Measurements from ENCODE around the gene CUEDC1.

DNA sequence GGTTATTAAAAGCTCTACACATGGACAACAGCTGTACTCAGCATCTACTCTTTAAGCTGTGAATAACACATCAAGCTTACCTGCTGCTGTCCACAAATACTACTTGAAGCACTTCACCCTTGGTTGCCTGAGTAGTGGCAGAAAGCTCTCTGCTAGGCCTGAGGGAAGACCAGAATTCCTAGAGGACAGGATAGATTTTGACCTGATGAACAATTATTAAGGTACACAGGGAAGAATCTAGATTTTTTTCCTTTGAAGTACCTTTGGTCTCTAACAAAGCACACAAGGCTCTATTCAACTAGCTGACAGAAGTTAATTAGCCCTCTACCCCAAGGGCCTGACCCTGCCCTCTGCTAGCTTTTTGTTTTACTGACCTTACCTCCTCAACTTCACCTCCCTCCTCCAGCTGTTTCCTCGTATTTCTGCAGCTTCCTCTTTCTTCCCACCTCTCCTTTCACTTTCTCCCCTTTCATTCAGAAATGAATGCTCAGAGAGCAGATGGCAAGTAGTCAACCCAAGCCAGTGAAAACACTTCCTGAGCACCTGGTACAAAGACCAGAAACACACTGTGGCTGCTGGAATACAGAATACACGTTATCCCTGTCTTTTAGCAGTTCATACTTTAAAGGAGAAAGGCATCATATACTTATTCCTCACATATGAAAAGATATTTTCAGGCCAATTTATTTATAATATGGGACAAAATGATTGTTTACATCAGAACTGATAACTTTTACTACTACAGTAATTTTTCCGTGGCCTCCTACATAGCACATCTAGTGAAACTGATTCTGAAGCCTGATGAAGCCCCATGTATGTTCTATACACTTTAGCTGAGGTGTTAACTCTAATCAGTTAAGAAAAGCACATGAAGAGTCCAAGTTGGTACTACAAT is 38.5 kb upstream of the CUEDC1 start:
- no peak for TF ChIP-seq POLR2A (IDR thresholded peaks at IDR 0.05)
- TF ChIP-seq, protein P1, sequence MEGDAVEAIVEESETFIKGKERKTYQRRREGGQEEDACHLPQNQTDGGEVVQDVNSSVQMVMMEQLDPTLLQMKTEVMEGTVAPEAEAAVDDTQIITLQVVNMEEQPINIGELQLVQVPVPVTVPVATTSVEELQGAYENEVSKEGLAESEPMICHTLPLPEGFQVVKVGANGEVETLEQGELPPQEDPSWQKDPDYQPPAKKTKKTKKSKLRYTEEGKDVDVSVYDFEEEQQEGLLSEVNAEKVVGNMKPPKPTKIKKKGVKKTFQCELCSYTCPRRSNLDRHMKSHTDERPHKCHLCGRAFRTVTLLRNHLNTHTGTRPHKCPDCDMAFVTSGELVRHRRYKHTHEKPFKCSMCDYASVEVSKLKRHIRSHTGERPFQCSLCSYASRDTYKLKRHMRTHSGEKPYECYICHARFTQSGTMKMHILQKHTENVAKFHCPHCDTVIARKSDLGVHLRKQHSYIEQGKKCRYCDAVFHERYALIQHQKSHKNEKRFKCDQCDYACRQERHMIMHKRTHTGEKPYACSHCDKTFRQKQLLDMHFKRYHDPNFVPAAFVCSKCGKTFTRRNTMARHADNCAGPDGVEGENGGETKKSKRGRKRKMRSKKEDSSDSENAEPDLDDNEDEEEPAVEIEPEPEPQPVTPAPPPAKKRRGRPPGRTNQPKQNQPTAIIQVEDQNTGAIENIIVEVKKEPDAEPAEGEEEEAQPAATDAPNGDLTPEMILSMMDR (IDR thresholded peaks at IDR 0.05) = no peak
